Central memory CD4-positive, alpha-beta T cell (primary cell): ENCODE results near the gene MANSC4.

Source experiments
- DNase-seq: peaks from one replicate; pipeline ENCODE4 v3.0.0; 2022
- total RNA-seq, 3 experiments: gene quantifications; one replicate each; lab custom pipeline; 2026; lab: John Stamatoyannopoulos, UW

MANSC4 gene
- total RNA-seq = 0.07 to 0.39 (median 0.11) reads per million in 3 experiments

- DNase-seq = peak; percentile 66
Observed at GRCh38 chr12:27779920-27780611, at the start of gene MANSC4, which contains the start of gene KLHL42. TSS of gene MANSC4 (minus strand) at chr12:27780236. CDS start at chr12:27771276, 8,960 bp downstream. TSS of gene KLHL42 (plus strand) at chr12:27780233. CDS start at chr12:27780331, 98 bp downstream.

- no peak for DNase-seq
Observed at GRCh38 chr12:27828196-27828595, 48.2 kb upstream of the MANSC4 start.

GRCh38 chr12:27826076-27826475 lies 46.0 kb upstream of the MANSC4 start:
- no peak for DNase-seq

GRCh38 chr12:27824126-27824842 lies 44.2 kb upstream of the MANSC4 start:
- DNase-seq = no peak

GRCh38 chr12:27823038-27823437 lies 43.0 kb upstream of the MANSC4 start:
- no peak for DNase-seq

GRCh38 chr12:27822076-27822712 lies 42.2 kb upstream of the MANSC4 start:
- DNase-seq = peak; percentile 71

- DNase-seq = peak; percentile 37
Observed at GRCh38 chr12:27821259-27821973, 41.4 kb upstream of the MANSC4 start.

- no peak for DNase-seq
Observed at GRCh38 chr12:27820564-27820963, 40.5 kb upstream of the MANSC4 start.

- DNase-seq = no peak
Observed at GRCh38 chr12:27818401-27818918, 38.4 kb upstream of the MANSC4 start.

- no peak for DNase-seq
Observed at GRCh38 chr12:27817766-27818165, 37.7 kb upstream of the MANSC4 start.

GRCh38 chr12:27814851-27815591 lies 35.0 kb upstream of the MANSC4 start:
- DNase-seq = no peak

GRCh38 chr12:27814411-27814810 lies 34.4 kb upstream of the MANSC4 start:
- no peak for DNase-seq

- DNase-seq = no peak
Observed at GRCh38 chr12:27812502-27812901, 32.5 kb upstream of the MANSC4 start.

GRCh38 chr12:27810756-27811155 lies 30.7 kb upstream of the MANSC4 start:
- DNase-seq = no peak

GRCh38 chr12:27808841-27809240 lies 28.8 kb upstream of the MANSC4 start:
- DNase-seq = no peak

- peak; percentile 28 for DNase-seq
Observed at GRCh38 chr12:27807063-27807703, 27.1 kb upstream of the MANSC4 start.

- DNase-seq = no peak
Observed at GRCh38 chr12:27806259-27806658, 26.2 kb upstream of the MANSC4 start.

- no peak for DNase-seq
Observed at GRCh38 chr12:27805238-27805637, 25.2 kb upstream of the MANSC4 start.

GRCh38 chr12:27802936-27803335 lies 22.9 kb upstream of the MANSC4 start:
- no peak for DNase-seq

- DNase-seq = no peak
Observed at GRCh38 chr12:27802511-27802910, 22.5 kb upstream of the MANSC4 start.

- no peak for DNase-seq
Observed at GRCh38 chr12:27801630-27802029, 21.6 kb upstream of the MANSC4 start.
